ENCODE measurements around the gene TNS2. TPM values are rescaled to one million over a fixed set of nuclear protein-coding genes. Genes with fewer than 3 reads are reported as not detected.
A peak's percentile ranks its signal among the peaks of the same experiment; 100 is the strongest.

The TNS2 gene
- total and polyA plus RNA-seq, 9 of the 15 experiments (the other 6 are each of a cell fraction or from before 2014, with no cell fraction given) = 0.28 to 3.1 (median 1.2) TPM; not detected in 1

DNA sequence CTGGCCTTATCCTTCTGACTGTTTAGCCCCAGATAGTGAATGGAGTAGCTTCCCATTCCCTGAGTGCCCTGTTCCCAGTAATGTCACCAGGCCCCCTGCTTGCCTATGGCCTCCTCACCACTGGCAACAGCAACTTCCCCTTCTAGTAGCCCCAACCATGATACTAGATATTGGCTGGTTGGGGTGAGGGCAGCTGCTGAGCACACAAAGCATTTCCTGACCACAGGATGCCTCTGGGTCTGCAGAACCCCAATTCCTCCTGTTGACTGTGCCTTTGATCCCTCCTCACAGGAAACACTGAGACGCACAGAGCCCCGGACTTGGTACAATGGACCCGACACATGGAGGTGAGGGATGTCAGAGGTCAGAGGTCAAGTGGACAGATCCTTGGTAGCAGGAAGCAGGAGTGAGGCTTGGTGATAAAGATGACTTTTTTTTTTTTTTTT, 54.0 kb downstream of the TNS2 start:
- no CpG with 5 or more reads among the region's 3 CpGs for WGBS (ENCODE audit: insufficient coverage, low coverage, missing lambda C conversion rate)
- no TSS peak for BruUV-seq (replicated peaks)
- Histone ChIP-seq H3K9me1 (ENCODE audit: control insufficient read depth, insufficient read depth, low read length) (peaks cover 4% of the 10 kb centered on the region), H3K9ac (ENCODE audit: insufficient read depth in 1 of 2, low read depth in 2 of 2, low read length in 2 of 2) (peak overlapping the region in 1 of 2 experiments; percentile 79; a peak in 1 of 4 replicates), H3K9me3 (replicated peaks; ENCODE audit: control insufficient read depth, insufficient read depth, low read depth, low read length) (no peaks in the 10 kb centered on the region), H4K20me1 (replicated peaks; ENCODE audit: control insufficient read depth, insufficient read depth, low read length) (no peaks in the 10 kb centered on the region), H3K79me2 (ENCODE audit: control insufficient read depth, insufficient read depth, low read length) (no peaks in the 10 kb centered on the region), H3K4me1 (replicated peaks in 1 of 2; ENCODE audit: control insufficient read depth in 2 of 2, insufficient read depth in 2 of 2, low read length in 2 of 2) (peaks cover 23 to 28% of the 10 kb centered on the region in 2 experiments), H2AFZ (ENCODE audit: low read depth, low read length) (no peak overlapping the region), H3K27ac (ENCODE audit: extremely low read depth, low read depth, low read length) (no peak overlapping the region), H3K36me3 (ENCODE audit: control insufficient read depth, insufficient read depth, low read length) (no peaks in the 10 kb centered on the region), H3K4me3 (no peak overlapping the region), H3K4me2 (ENCODE audit: insufficient read depth, low read length) (no peak overlapping the region), H3K27me3 (ENCODE audit: control insufficient read depth in 2 of 2, insufficient read depth in 2 of 2, low read length in 2 of 2) (no peaks in the 10 kb centered on the region; a peak in 1 of 5 replicates)
- POLR2A ChIA-PET = interaction anchor here (0.9 to 1.6 kb wide), 2 partner anchors 8 to 32 kb away, joined by 3 to 9 read pairs; no protein-coding TSS in a partner anchor
- intact Hi-C loops (cut with micrococcal nuclease) (no loop called here), in situ Hi-C loops (cut with MboI) (loop anchor here (5.0 kb wide), 1 partner anchor 37 kb away; no protein-coding TSS in a partner anchor)
- CTCF ChIA-PET (ENCODE audit: low intra/inter-chr PET ratio) = no interaction called here
- DNase-seq (ENCODE audit: extremely low read depth in 1 of 4, low spot score in 3 of 4) = peak in 2 of 4 experiments; percentile 30 to 49
- no peak for FAIRE-seq
- ATAC-seq = no peak
- TF ChIP-seq NR2C1 (IDR thresholded peaks at IDR 0.05) (peak; percentile 90), NR2C1 (tag; IDR thresholded peaks at IDR 0.05) (peak; percentile 92), BCL6 (CRISPR knock-in tag; IDR thresholded peaks at IDR 0.05) (no peak), HSF4 (CRISPR knock-in tag; IDR thresholded peaks at IDR 0.05; ENCODE audit: borderline replicate concordance) (no peak), NR2C2 (CRISPR knock-in tag; IDR thresholded peaks at IDR 0.05) (peak; percentile 86; the same call in 1 of the 2 replicates), NR2C2 (tag; IDR thresholded peaks at IDR 0.05) (peak; percentile 86), ZNF384 (IDR thresholded peaks at IDR 0.05; ENCODE audit: low read depth, low read length) (peak; percentile 47; the same call in 1 of the 2 replicates), TBP (optimal IDR thresholded peaks at IDR 0.05; ENCODE audit: low read depth, low read length) (no peak)
- TF ChIP-seq, protein P1, sequence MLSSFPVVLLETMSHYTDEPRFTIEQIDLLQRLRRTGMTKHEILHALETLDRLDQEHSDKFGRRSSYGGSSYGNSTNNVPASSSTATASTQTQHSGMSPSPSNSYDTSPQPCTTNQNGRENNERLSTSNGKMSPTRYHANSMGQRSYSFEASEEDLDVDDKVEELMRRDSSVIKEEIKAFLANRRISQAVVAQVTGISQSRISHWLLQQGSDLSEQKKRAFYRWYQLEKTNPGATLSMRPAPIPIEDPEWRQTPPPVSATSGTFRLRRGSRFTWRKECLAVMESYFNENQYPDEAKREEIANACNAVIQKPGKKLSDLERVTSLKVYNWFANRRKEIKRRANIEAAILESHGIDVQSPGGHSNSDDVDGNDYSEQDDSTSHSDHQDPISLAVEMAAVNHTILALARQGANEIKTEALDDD (IDR thresholded peaks at IDR 0.05) = peak; percentile 11; the same call in 1 of the 2 replicates
